GM12873 (cell line): ENCODE results near the gene NOTCH2.

Experiments
- CTCF ChIP-seq: IDR thresholded peaks from 2 replicates; pipeline ENCODE4 v1.5.1; 2012; ENCODE audit warnings: low read depth, mild to moderate bottlenecking, moderate library complexity, low read length, control low read depth; ENCODE audit not compliant: insufficient read depth; ENCODE audit errors: missing control alignments

Gene NOTCH2

DNA sequence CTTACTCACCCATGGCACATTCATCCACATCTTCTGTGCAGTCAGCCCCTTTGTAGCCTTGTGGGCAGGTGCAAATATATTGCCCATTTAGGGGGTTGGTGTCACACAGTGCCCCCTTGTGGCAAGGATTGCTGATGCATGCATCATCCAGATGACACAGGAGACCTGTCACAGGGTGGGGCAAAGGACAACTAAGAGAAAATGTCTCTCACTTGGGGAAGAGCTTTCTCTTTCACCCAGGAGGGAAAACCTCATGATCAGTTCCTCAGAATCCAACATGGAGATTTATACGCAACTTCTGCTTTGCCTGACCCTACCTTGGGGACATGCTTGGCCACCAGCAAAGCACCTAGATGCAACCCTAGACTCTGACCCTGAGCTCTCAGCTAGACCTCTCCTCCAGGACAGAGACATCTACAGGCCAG is 101.4 kb downstream of the NOTCH2 start:
- peak; percentile 86 for TF ChIP-seq CTCF

DNA sequence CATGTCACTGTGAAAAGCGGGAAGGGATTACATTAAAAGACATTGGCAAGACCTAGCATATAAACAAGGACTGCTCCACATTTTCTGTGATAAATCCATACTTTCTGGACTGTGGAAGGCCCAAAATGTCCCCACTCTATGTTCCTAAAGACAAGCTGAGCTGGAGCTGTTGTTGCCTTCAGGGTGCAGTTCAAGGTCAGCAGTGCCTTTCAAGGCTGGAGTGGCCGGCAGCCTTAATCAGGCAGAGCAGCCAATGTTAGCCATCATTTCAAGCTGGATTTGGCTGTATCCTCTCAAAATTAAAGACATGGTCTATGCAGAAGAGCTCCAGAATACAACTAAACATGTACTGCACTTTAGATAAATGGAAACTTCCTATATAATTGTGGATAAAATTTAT is 102.8 kb downstream of the NOTCH2 start:
- no peak for TF ChIP-seq CTCF

DNA sequence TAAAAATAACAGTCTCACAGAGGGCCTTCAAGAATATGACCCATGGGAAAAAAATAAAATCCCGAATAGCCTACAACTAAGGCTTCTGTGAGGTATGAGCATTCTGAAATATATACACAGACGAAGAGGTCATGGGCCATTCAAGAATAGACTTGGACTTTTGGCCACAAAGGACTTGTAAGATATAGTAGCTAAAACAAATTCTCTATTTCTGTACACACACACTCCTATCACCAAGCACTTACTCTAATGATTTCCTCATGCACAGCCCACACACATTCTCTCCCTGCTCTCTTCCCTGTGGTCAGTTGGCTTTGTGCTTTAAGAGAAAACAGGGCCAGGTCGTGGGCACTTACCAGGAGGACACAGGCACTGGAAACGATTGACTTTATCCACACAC is 103.4 kb downstream of the NOTCH2 start:
- no peak for TF ChIP-seq CTCF

- no peak for TF ChIP-seq CTCF
Observed at GRCh38 chr1:119964673-119965363, 104.6 kb downstream of the NOTCH2 start.

- no peak for TF ChIP-seq CTCF
Observed at GRCh38 chr1:119962296-119962968, 107.0 kb downstream of the NOTCH2 start.

GRCh38 chr1:119960501-119960900 is 109.0 kb downstream of the NOTCH2 start:
- no peak for TF ChIP-seq CTCF

DNA sequence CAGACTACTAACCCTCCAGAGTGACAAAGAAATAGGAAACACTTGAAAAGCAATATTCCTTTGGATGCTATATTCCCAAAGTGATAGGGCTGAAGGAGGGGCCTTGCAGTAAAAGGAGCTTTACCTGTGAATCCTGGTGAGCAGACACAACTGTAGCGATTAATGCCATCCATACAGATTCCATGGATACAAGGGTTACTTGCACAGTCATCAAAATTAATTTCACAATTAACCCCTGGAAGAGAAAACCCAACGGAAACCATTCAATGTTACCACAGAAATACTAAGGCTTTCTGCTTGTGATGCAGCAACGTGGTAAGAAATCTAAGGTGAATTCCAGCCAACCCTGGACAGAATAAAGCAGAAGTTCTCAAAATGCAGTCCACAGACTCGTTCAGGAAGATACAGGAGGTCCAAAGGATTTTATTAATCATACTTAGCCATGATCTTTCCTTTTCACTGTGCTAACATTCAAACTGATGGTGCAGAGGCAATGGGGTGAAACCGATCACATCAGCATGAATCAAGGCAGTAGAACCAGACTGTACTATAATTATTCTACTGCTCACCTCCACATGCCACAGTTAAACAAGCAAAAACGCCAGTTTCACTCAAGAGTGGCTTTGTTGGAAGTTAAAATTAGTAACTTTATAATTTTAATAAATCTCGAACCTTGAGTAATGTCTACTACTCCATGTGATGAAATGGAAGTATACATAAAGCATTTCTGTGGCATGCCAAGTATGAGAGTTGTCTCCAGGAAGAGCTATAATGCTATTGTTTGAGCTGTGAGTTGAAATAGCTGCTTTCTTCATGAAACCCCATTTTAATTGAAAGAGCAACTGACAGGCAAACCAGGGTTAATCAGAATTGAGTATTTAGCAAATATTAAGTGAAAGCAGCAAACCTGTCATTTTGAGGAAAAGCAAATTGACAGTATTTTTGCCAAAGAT is 109.9 kb downstream of the NOTCH2 start:
- TF ChIP-seq CTCF = no peak
